Smooth muscle cell (in vitro differentiated cells): ENCODE data around the gene MAP3K5. TPM values are rescaled to one million over a fixed set of nuclear protein-coding genes. Genes with fewer than 3 reads are reported as not detected.

Source experiments
- DNase-seq: peaks from one replicate; lab custom pipeline; 2025; ENCODE audit not compliant: unreplicated experiment; lab: John Stamatoyannopoulos, UW
- H2AFZ ChIP-seq: fragments of 200-600 bp; sonication (generic); 2 replicates; pipeline ENCODE4 v1.6.0; 2016; ENCODE audit warnings: antibody characterized with exemption, low read depth, mild to moderate bottlenecking
- H3F3A ChIP-seq: fragments of 200-600 bp; sonication (generic); 2 replicates; pipeline ENCODE4 v1.6.0; 2017; ENCODE audit warnings: antibody characterized with exemption, low read depth
- H3K27ac ChIP-seq: fragments of 200-600 bp; sonication (generic); 2 replicates; pipeline ENCODE4 v1.5.1; 2016; ENCODE audit warnings: low read depth, mild to moderate bottlenecking
- H3K27me3 ChIP-seq: fragments of 200-600 bp; sonication (generic); 2 replicates; pipeline ENCODE4 v1.6.1; 2016; ENCODE audit warnings: low read depth, mild to moderate bottlenecking
- H3K36me3 ChIP-seq: fragments of 200-600 bp; sonication (generic); 2 replicates; pipeline ENCODE4 v1.5.1; 2016; ENCODE audit warnings: low read depth
- H3K4me1 ChIP-seq: fragments of 200-600 bp; sonication (generic); 2 replicates; pipeline ENCODE4 v1.5.1; 2016; ENCODE audit warnings: low read depth
- H3K4me2 ChIP-seq: fragments of 200-600 bp; sonication (generic); 2 replicates; pipeline ENCODE4 v1.6.0; 2016; ENCODE audit warnings: mild to moderate bottlenecking
- H3K4me3 ChIP-seq: fragments of 200-600 bp; sonication (generic); 2 replicates; pipeline ENCODE4 v1.5.1; 2016; ENCODE audit warnings: mild to moderate bottlenecking
- H3K79me2 ChIP-seq: fragments of 200-600 bp; sonication (generic); 2 replicates; pipeline ENCODE4 v1.6.0; 2016; ENCODE audit warnings: low read depth, mild to moderate bottlenecking
- H3K9ac ChIP-seq: fragments of 200-600 bp; sonication (generic); 2 replicates; pipeline ENCODE4 v1.6.0; 2016; ENCODE audit warnings: low read depth
- H3K9me3 ChIP-seq: fragments of 200-600 bp; sonication (generic); replicated peaks from 2 replicates; pipeline ENCODE4 v1.5.1; 2016; ENCODE audit warnings: low read depth
- H4K20me1 ChIP-seq: fragments of 200-600 bp; sonication (generic); 2 replicates; pipeline ENCODE4 v1.6.0; 2016; ENCODE audit warnings: low read depth
- WGBS: methylation state at CpG from one replicate; pipeline ENCODE4 v1.1.7; 2016; ENCODE audit warnings: low lambda C conversion rate; 5-methylcytosine and 5-hydroxymethylcytosine counted together
- polyA plus RNA-seq: library from polyadenylated mRNA; unstranded; fragments of >200 nt; fragmentation: Nextera tagmentation; extraction: Ambion mirVana; gene quantifications from 2 replicates; pipeline ENCODE4 v1.2.1, GENCODE V29; 2016
- total RNA-seq: library from RNA; depleted of rRNA; stranded (reverse); fragments of >200 nt; gene quantifications from 2 replicates; pipeline ENCODE4 v1.2.3, GENCODE V29; 2014
- TF ChIP-seq, protein P1 (sequence below): fragments of 200-600 bp; sonication (generic); IDR thresholded peaks from 2 replicates; pipeline ENCODE4 v1.5.1; 2017; ENCODE audit warnings: borderline replicate concordance, mild to moderate bottlenecking, antibody characterized with exemption; ENCODE audit not compliant: insufficient read depth, poor library complexity, severe bottlenecking

MAP3K5 gene
- total and polyA plus RNA-seq, 2 experiments from 2014 or later, result 0.93 to 2.1 TPM

- H3K9ac ChIP-seq, result no peak overlapping the region
- no peaks in the 10 kb centered on the region for H4K20me1 ChIP-seq
- no peaks in the 10 kb centered on the region for H3K4me1 ChIP-seq
- 63% methylated on average over 5 of the region's 5 CpGs for WGBS
- DNase-seq, result no peak
- H3K4me3 ChIP-seq, result no peak overlapping the region
- H3K4me2 ChIP-seq, result no peak overlapping the region
- no peaks in the 10 kb centered on the region for H3K27me3 ChIP-seq
- H3K36me3 ChIP-seq, result no peaks in the 10 kb centered on the region
- no peaks in the 10 kb centered on the region for H3K79me2 ChIP-seq
- TF ChIP-seq, protein P1, sequence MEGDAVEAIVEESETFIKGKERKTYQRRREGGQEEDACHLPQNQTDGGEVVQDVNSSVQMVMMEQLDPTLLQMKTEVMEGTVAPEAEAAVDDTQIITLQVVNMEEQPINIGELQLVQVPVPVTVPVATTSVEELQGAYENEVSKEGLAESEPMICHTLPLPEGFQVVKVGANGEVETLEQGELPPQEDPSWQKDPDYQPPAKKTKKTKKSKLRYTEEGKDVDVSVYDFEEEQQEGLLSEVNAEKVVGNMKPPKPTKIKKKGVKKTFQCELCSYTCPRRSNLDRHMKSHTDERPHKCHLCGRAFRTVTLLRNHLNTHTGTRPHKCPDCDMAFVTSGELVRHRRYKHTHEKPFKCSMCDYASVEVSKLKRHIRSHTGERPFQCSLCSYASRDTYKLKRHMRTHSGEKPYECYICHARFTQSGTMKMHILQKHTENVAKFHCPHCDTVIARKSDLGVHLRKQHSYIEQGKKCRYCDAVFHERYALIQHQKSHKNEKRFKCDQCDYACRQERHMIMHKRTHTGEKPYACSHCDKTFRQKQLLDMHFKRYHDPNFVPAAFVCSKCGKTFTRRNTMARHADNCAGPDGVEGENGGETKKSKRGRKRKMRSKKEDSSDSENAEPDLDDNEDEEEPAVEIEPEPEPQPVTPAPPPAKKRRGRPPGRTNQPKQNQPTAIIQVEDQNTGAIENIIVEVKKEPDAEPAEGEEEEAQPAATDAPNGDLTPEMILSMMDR, result no peak
- peak overlapping the region; percentile 17 for H3K27ac ChIP-seq
- no peaks in the 10 kb centered on the region for H3K9me3 ChIP-seq
- H2AFZ ChIP-seq, result peak overlapping the region; percentile 21
- no peaks in the 10 kb centered on the region for H3F3A ChIP-seq
Measured at GRCh38 chr6:136640132-136640915, 152.0 kb downstream of the MAP3K5 start.

GRCh38 chr6:136639702-136640101 lies 152.6 kb downstream of the MAP3K5 start:
- Histone ChIP-seq H3K9me3 (no peaks in the 10 kb centered on the region), H3K27me3 (no peaks in the 10 kb centered on the region), H3K4me3 (no peak overlapping the region), H3K79me2 (no peaks in the 10 kb centered on the region), H3K36me3 (no peaks in the 10 kb centered on the region), H3K27ac (no peak overlapping the region), H3K9ac (no peak overlapping the region), H3K4me2 (no peak overlapping the region), H2AFZ (no peak overlapping the region), H4K20me1 (no peaks in the 10 kb centered on the region), H3K4me1 (no peaks in the 10 kb centered on the region), H3F3A (no peaks in the 10 kb centered on the region)
- no peak for DNase-seq
- 81% methylated on average over 3 of the region's 3 CpGs for WGBS
- TF ChIP-seq, protein P1, result no peak

- 89% methylated on average over 4 of the region's 4 CpGs for WGBS
- no peaks in the 10 kb centered on the region for H3K36me3 ChIP-seq
- no peak for DNase-seq
Measured at GRCh38 chr6:136635615-136636014, 156.7 kb downstream of the MAP3K5 start.

More at GRCh38 chr6:136635615-136636014, 156.7 kb downstream of the MAP3K5 start:
- Histone ChIP-seq H3K4me2 (no peak overlapping the region), H3K27me3 (no peaks in the 10 kb centered on the region), H3K79me2 (no peaks in the 10 kb centered on the region), H3K27ac (no peak overlapping the region), H3K4me1 (no peaks in the 10 kb centered on the region), H4K20me1 (no peaks in the 10 kb centered on the region), H2AFZ (no peak overlapping the region), H3F3A (no peaks in the 10 kb centered on the region), H3K4me3 (no peak overlapping the region), H3K9me3 (no peaks in the 10 kb centered on the region), H3K9ac (no peak overlapping the region)
- TF ChIP-seq, protein P1, result no peak
